CD4-positive, alpha-beta T cell treated with Interferon alpha-2 for 1 hour (primary cell): ENCODE data around the gene CTNNA1.
A peak's percentile ranks its signal among the peaks of the same experiment; 100 is the strongest.
"Not testable (repeated sequence)": the region's sequence is repeated elsewhere in the genome, so short reads cannot be mapped to it uniquely, and the experiment has no call there.

ENCODE experiments used
- DNase-seq, 2 donors: peaks; one replicate each; pipeline ENCODE4 v3.0.0-alpha.2; 2020 to 2022

Gene CTNNA1

DNA sequence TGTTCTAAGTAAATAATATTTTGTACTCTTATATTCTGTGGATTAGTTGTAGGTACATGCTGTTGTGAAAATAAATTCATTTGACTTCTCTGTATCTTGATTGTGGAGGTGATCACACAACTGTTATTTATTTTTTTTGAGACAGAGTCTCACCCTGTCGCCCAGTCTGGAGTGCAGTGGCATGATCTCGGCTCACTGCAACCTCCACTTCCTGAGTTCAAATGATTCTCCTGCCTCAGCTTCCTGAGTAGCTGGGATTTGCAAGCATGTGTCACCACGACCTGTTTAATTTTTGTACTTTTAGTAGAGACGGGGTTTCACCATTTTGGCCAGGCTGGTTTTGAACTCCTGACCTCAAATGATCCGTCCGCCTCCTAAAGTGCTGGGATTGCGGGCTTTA lies 7.9 kb downstream of the CTNNA1 start:
- peak in 1 of 2 donors; percentile 9 for DNase-seq

DNA sequence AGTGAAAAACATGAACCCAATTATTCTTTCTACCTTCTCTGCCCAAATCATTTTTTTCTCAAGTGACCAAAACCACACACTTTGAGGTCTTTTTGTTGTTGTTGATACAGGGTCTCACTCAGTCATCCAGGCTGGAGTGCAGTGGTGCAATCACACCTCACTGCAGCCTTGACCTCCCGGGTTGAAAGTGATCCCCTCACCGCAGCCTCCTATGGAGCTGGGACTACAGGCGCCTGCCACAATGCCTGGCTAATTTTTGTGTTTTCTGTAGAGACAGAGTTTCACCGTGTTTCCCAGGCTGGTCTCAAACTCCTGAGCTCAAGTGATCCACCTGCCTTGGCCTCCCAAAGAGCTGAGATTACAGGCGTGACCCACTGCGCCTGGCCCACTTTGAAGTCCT lies 8.4 kb downstream of the CTNNA1 start:
- DNase-seq, result not testable (repeated sequence)

DNA sequence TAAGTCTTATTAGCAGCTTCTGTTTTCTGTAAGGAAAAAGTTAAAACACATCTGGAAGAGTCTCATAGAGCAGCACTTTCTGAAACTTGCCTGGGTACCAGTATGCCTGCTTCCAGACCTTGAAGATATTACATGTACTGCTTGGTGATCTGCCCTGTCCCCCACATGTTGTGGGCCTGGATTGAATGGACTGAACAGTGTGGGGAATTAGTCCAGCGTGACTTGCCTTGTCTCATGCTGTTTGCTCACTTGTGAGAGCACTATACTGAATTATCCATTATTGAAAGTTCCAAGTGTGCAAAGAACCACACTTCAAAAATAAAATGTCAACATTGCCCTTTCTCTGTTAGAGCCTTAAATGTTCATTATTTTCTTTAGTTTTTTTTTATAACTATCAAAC lies 8.9 kb downstream of the CTNNA1 start:
- DNase-seq, result no peak

DNA sequence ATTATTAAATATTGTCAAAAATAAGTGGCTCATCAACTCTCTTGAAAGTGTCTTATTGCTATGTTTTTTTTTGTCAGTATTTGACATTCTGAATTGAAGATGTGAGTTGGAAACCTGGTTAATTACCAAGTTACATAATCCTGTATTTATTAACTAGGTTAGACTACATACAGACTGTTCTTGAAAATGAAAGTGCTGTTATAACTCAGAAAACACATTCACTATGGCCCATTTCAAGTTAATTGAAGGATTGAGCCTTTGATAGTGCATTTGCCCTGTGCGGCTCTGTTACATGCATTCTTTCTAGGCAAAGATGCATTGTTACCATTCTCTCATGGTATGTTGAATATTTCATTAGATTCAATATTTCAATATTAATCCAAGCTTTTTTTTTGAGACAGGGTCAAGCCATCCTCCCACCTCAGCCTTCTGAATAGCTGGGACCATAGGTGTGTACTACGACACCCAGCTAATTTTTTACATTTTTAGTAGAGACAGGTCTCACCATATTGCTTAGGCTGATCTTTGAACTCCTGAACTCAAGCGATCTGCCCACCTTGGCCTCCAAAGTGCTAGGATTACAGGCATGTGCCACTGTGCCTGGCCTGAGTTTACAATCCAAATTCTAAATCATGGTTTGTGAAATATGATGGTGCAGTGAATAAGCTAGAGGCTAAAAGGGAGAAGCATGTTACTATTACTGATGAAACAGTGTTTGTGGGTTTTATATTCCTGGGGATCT lies 10.0 kb downstream of the CTNNA1 start:
- no peak for DNase-seq

DNA sequence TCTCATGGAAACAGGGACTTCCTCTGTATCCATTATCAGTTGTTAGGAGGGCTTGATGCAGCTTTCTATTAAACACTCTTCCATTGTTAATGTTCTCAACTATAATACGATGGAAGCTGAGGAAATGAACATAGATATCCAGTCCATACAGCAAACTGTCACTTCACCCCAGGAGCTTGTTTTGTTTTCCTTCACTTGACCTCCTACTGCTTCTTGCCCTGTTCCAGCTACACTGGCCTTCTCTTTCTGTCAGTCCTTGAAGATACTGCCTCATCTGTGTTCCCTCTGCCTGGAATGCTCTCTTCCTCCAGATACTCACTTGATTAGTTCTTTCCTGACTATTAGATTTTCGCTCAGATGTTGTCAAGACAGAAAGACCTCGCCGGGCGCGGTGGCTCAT lies 17.1 kb downstream of the CTNNA1 start:
- DNase-seq, result no peak

DNA sequence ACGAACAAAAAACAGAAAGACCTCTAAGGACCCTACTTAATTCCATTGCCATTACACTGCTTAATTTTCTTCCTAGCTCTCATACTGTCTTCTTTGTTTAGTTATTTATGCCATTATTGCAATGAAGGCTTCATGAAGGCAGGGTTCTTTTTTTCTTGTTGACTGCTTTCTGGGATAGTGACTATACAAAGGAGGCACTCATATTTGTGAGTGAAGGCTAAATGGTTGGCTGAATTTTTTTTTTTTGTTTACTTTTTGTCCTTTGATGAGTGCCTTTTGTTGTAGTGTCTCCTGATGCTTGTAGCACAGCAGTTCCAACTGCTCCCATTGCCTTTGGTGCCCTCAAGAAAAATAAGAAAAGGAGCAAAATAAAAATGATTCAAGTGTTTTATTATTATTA lies 17.8 kb downstream of the CTNNA1 start:
- no peak for DNase-seq

DNA sequence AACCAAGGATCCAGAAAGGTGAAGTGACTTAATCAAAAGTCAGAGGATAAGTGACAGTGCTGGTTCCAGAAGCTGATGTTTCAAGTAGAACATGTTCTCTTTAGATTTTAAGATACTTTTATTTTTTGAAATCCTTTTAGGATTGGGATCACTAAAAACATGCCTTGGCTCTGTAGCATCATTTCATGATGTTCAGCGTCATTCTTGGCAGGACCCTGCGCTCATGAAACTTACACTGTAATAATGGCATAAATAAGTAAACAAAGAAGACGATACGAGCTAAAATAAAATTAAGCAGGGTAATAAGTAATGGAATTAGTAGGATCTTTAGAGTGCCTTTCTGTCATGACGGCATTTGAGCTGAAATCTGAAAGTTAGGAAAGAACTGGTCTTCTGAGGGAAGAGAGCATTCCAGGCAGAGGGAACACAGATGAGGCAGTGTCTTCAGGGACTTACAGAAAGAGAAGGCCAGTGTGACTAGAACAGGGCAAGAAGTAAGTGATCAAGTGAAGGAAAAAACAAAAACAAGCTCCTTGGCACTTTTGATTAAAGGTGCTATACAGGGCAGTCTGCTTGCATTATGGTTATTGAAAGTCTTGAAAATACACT lies 19.9 kb downstream of the CTNNA1 start:
- DNase-seq, result no peak

DNA sequence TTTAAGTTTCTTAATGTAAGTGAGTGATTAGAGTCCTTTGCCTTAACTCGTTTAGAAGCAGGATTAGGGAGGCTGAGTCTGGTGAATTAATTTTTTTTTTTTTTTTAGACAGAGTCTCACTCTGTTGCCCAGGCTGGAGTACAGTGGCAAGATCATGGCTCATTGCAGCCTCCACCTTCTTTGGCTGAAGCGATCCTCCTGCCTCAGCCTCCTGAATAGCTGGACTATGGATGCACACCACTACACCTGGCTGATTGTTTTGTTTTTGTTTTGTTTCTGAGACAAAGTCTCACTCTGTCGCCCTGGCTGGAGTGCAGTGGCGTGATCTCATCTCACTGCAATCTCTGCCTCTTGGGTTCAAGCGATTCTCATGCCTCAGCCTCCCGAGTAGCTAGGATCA lies 20.4 kb downstream of the CTNNA1 start:
- DNase-seq, result not testable (repeated sequence)

DNA sequence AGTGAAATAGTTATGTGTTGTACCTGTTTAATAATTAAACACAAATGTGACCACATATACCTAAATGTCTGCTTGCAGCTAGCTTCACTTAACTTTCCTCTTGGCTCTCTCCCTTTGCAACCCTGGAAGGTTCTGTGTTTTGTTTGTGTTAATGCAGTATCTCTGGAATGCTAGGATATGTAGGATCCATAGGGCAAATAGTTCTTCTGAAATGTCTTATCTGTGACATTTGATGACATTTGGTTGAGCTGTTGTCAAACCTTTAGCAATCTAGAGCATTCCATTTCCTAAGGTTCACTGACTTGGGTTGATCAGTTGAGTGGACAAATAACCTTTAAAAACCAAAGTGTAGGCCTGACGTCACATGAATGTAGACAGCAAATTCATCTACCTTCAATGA lies 21.8 kb downstream of the CTNNA1 start:
- DNase-seq, result no peak

DNA sequence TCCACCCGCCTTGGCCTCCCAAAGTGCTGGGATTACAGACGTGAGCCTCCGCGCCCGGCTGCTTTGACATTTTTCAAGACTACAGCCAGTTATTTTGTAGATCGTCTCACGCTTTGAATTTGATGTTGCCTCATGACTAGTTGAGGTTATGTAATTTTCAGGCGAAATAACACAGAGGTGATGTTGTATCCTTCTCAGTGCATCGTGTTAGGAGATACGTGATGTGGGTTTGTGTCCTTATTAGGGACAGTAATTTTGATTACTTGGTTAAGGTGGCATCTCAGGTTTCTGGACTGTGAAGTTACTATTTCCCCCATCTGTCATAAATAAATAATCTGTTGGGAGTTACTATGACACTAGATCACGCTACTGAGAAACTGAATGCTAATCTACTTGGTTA lies 25.0 kb downstream of the CTNNA1 start:
- DNase-seq, result no peak

DNA sequence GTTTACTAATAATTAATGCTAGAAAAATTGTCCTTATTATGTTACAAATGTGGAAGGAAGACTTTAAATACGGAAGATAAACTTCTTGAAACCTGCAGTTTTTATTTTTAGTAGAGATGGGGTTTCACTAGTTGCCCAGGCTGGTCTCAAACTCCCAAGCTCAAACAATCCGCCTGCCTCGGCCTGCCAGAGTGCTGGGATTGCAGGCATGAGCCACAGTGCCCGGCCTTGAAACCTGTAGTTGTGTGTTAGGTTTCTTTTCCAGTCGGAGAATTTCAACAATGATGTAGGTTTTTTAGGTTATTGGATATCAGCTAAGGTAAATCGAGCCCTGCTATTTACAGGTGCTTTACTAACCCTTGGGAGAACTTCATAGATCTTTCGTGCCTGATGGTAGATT lies 30.8 kb downstream of the CTNNA1 start:
- DNase-seq, result no peak

DNA sequence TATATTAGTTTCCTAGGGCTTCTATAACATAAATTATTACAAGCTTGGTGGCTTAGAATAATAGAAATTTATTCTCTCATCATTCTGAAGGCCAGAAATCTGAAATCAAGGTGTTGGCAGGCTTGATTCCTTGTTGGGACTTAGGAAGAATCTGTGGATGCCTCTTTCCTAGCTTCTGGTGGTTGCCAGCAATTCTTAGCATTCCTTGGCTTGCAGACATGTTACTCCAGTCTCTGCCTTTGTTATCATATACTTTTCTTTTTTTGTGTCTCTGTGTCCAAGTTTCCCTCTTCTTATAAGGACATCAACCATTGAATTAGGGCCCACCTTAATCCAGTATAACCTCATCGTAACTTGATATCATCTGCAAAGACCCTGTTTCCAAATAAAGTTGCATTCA lies 31.4 kb downstream of the CTNNA1 start:
- DNase-seq, result no peak

DNA sequence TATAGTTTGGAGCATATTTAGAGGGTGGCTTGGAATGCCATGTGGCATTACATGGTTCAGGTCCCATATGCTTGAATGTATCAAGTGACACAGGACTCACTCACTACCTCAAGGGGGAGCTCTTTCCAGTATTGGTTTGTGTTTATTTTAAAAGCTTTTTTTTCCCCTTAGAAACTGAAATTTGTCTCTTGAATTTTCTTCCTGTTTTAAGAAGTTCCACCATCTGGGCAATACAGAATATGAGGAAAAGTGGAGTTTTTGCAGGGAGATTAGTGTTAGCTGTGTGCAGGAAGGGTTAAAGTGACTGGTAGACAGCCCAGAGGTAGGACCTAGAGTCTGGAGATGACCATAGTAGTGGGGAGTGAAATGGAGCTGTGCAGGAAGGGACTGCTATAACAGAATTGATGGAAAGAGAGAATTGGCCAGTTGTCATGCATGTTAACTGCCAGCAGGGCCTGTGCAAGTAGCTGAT lies 36.6 kb downstream of the CTNNA1 start:
- DNase-seq, result peak in 1 of 2 donors; percentile 35

DNA sequence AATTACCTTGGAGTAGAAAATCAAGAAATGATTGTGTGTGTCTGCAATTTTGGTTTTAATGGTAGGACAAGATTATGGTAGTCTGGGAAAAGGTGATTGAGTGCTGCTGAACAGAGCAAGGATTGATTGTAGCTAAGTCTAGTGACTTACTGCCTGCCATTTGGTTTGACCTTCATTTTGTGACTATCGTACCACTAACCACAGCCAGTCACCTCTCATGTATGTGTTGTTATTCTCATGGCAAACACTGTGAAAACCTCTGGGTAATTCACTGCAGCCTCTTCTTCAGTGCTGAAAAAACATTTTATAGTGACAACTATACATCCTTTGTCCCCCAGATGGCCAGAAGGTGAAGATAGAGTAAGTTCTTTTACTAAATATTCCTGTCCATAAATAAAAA lies 37.5 kb downstream of the CTNNA1 start:
- DNase-seq, result peak in 1 of 2 donors; percentile 3

DNA sequence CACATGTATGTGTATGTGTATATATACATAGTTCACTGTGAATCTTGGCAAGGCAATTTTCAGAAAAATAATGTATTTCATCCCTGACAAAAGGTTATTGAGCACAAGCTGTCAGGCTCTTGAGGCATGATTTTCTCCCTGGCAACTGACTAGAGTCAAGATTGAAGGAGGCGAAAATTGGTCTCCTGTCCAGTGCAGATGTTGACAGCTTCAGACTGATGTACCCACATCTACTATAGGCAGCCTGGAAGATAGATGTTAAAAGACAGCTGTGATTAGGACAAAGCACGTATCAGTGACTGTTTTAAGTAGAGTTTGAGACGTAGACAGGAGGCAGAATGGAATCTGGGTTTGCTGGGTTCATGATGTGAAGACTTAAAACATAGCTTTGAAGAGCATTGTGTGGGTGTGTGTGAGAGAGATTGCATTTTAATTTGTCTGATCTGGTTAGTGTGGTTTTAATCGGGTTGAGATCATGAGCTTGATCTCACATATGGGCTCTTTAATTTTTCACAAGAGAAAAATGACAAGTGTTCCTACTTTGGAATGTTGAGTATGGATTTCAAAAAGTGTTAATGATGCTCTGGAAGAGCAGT lies 39.1 kb downstream of the CTNNA1 start:
- DNase-seq, result no peak

DNA sequence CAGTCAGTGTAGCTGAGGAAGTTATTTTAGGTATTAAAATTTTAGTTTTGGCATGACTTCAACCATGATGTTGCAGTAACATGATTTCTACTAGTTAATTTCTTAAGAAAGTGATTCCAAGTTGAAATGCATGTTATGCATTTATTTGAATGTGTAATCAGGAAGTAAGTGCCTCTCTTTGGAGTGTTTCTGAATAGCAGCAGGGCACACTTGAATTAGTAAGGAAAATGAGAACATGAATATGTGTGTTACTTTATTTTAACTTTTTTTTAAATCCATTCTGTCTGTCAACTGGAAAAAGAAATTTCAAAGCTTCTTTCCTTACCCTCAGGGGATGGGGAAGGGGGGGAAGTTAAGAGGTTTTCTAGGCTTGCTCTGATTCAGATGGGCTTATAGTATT lies 40.4 kb downstream of the CTNNA1 start:
- no peak for DNase-seq

DNA sequence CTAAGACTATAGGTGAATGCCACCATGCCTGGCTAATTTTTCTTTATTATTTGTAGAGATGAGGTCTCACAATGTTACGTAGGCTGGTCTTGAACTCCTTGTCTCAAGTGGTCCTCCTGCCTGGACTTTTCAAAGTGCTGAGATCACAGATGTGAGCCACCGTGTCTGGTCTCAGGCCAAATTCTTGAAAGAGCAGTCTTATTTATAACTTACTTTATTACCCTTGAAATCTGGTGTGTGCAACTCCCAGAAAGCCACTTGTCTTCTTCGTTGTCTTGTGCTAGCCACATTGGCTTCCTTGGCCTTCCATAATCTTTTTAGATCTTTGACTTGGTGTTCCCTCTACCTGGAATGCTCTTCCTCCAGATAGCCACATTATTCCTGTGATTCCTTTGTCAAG lies 50.1 kb downstream of the CTNNA1 start:
- no peak for DNase-seq

DNA sequence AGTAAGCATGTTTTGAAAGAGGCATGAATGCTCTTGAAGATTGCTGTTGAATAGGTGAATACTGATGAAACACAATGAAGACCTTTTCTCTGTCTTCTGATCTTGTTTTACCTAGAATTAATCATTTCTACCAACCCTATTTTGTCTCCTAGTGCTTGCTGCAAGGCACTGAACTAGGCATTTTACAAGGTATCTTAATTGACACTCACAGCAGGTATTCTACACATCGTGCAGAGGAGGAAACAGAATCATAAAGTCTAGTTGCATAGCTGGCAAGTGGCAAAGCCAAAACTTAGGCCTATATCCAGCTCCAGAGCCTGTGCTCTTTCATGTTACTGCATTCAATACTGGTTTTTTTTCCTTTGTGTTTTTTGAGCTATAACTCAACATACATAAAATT lies 50.7 kb downstream of the CTNNA1 start:
- DNase-seq, result no peak

DNA sequence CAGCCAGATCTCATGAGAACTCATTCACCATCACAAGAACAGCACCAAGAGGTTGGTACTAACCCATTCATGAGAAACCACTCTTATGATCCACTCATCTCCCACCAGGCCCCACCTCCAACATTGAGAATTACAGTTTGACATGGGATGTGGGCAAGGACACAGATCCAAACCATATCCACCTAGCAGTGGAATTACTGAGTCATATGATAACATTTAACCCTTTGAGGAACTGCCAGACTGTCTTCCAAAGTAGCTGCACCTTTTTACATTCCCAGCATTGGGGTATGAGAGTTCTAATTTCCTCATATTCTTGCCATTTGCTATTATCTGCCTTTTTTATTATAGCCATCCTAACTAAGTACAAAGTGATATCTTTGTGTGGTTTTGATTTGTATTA lies 51.9 kb downstream of the CTNNA1 start:
- no peak for DNase-seq

DNA sequence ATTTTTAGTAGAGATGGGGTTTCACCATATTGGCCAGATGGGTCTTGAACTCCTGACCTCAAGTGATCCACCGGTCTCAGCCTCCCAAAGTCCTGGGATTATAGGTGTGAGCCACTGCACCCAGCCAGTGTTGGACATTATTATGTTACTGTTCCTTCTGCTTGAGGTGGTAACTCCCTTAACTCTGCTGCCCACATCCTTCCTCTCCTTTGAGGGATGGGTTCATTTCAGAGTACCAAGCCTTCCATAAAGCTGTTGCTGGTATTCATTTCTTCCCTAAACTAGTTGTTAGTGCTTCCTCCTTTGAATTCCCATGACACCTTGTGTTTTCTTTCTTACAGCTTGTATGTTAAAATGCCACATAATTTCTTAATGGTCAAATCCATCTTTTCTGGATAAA lies 54.0 kb downstream of the CTNNA1 start:
- DNase-seq, result no peak

DNA sequence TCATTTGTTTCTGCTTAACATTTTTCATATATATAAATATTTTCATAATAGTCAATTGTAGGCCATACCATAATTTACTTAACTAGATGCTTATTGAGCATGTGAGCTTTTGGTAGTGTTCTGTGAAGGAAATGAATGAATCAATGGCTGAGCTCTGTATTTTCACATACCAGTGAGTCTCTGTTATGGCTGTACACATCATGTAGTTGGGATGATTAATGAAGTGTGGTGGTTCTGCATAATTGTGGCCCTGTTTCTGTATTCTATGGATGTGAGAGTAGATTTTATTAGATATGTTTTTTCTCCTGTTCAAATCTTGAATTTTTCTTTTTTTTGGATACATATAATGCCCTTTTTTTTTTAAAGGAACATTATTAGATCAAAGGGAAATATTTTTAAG lies 56.2 kb downstream of the CTNNA1 start:
- DNase-seq, result no peak

DNA sequence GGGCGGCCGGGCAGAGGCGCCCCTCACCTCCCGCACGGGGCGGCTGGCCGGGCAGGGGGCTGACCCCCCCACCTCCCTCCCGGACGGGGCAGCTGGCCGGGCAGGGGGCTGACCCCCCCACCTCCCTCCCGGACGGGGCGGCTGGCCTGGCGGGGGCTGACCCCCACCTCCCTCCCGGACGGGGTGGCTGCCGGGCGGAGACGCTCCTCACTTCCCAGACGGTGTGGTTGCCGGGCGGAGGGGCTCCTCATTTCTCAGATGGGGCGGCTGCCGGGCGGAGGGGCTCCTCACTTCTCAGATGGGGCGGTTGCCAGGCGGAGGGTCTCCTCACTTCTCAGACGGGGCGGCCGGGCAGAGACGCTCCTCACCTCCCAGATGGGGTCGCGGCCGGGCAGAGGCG lies 57.6 kb downstream of the CTNNA1 start:
- DNase-seq, result not testable (repeated sequence)

DNA sequence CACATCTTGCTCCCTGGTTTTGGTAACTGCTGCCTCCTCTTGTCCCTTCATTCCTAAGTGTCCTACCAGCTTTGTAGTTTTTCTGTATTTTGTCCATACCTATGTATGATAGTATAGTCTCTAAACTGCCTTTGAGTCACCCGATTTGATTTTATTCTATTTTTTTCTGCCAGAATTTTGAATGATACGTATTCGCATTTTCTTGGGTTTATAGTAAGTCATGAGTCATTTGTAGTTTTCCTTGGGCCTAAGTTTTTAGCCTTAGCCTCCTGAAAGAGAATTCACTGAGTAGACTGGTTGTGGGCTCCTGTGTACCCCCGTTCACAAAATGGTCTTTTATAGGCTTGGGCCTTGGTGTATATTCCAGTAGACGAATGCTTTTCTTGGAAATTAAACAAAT lies 62.3 kb downstream of the CTNNA1 start:
- no peak for DNase-seq

DNA sequence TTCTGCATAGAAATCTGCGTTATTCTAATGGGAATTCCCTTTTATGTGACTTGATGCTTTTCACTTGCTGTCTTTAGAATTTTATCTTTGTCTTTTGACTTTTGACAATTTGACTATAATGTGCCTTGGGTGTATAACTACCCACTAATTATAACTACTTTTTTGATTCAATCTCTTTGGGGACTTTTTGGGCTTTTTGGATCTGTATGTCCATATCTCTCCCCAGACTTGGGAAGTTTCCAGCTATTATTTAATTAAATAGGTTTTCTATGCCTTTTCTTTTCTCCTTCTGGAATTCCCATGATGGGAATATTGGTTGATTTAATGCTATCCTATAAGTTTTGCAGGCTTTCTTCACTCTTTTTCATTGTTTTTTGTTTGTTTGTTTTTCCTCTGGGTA lies 64.0 kb downstream of the CTNNA1 start:
- no peak for DNase-seq

DNA sequence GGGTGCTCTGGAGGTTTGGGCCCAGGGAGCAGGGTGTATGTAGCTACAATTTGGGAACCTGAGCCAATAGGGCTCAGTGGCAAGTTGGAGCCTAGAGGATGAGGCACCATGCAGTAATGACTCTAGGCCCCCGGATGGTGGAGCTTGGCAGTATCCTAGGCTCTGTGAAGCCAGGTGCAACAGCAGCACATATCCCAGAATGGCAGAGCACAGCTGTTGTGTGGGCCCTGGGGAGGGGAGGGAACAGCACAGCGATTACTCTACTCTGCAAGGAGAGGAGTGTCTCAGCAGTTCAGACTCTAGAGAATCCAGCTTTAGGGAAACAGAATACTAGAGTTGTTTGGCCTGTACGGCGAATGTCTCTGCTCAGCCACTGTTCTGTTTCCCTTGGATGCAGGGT lies 65.9 kb downstream of the CTNNA1 start:
- no peak for DNase-seq
